T1000 (cell line): ENCODE results near the gene RXRA.

Experiments used
- DNase-seq: peaks from one replicate; lab custom pipeline; 2025; ENCODE audit warnings: mixed read lengths; lab: John Stamatoyannopoulos, UW

Gene RXRA

GRCh38 chr9:134416385-134417015 is 90.2 kb downstream of the RXRA start:
- DNase-seq = no peak

- no peak for DNase-seq
Observed at GRCh38 chr9:134418354-134418753, 92.1 kb downstream of the RXRA start.

GRCh38 chr9:134419000-134419683 is 92.9 kb downstream of the RXRA start:
- no peak for DNase-seq

- DNase-seq = no peak
Observed at GRCh38 chr9:134419684-134420076, 93.4 kb downstream of the RXRA start.

GRCh38 chr9:134420281-134420845 is 94.1 kb downstream of the RXRA start:
- DNase-seq = no peak

- DNase-seq = no peak
Observed at GRCh38 chr9:134420974-134421432, 94.7 kb downstream of the RXRA start.

- DNase-seq = no peak
Observed at GRCh38 chr9:134421888-134422287, 95.6 kb downstream of the RXRA start.

GRCh38 chr9:134422301-134423090 is 96.2 kb downstream of the RXRA start:
- no peak for DNase-seq

- no peak for DNase-seq
Observed at GRCh38 chr9:134423166-134423565, 96.9 kb downstream of the RXRA start.

- no peak for DNase-seq
Observed at GRCh38 chr9:134423749-134424148, 97.5 kb downstream of the RXRA start.

- no peak for DNase-seq
Observed at GRCh38 chr9:134424818-134425217, 98.6 kb downstream of the RXRA start.

GRCh38 chr9:134425401-134425800 is 99.1 kb downstream of the RXRA start:
- DNase-seq = no peak

GRCh38 chr9:134425812-134426211 is 99.6 kb downstream of the RXRA start:
- no peak for DNase-seq

GRCh38 chr9:134426436-134426835 is 100.2 kb downstream of the RXRA start:
- DNase-seq = no peak

GRCh38 chr9:134427153-134427782 is 101.0 kb downstream of the RXRA start:
- no peak for DNase-seq

- DNase-seq = no peak
Observed at GRCh38 chr9:134428559-134428958, 102.3 kb downstream of the RXRA start.

GRCh38 chr9:134429007-134429406 is 102.8 kb downstream of the RXRA start:
- no peak for DNase-seq

GRCh38 chr9:134429481-134429880 is 103.2 kb downstream of the RXRA start:
- DNase-seq = no peak

GRCh38 chr9:134431095-134431494 is 104.8 kb downstream of the RXRA start:
- DNase-seq = no peak

GRCh38 chr9:134431626-134432025 is 105.4 kb downstream of the RXRA start:
- DNase-seq = no peak

GRCh38 chr9:134432471-134432870 is 106.2 kb downstream of the RXRA start:
- no peak for DNase-seq

- peak; percentile 36 for DNase-seq
Observed at GRCh38 chr9:134433101-134433500, 106.8 kb downstream of the RXRA start.
